H1 (cell line): ENCODE data around the gene SND1. TPM values are rescaled to one million over a fixed set of nuclear protein-coding genes. Genes with fewer than 3 reads are reported as not detected.
"Not testable (repeated sequence)": the region's sequence is repeated elsewhere in the genome, so short reads cannot be mapped to it uniquely, and the experiment has no call there.

Experiments used
- CTCF ChIA-PET: fragments of 300-600 bp; sonication (Branson Sonifier 250); formaldehyde crosslinking; loops from one replicate; lab custom pipeline; 2021; ENCODE audit not compliant: partially characterized antibody; lab: Charles Lee
- POLR2A ChIA-PET: fragments of 300-600 bp; sonication (Branson Sonifier 250); formaldehyde crosslinking; loops from one replicate; lab custom pipeline; 2021; ENCODE audit warnings: inconsistent platforms; ENCODE audit not compliant: partially characterized antibody; lab: Charles Lee
- DNase-seq, 2 experiments: peaks; one replicate each; pipeline versions ENCODE4 v3.0.0 to v3.0.0-alpha.2; 2010 to 2022; ENCODE audit warnings: low spot score in 2 of 2, low read depth in 1 of 2, mixed read lengths in 1 of 2
- FAIRE-seq: peaks from 2 replicates; lab custom pipeline; 2011; peaks lifted over from hg19 to GRCh38; lab: Jason Lieb, UNC
- H2AFZ ChIP-seq: 2 replicates; pipeline ENCODE4 v1.8.1; 2012; ENCODE audit warnings: low read length, inconsistent platforms
- H2AK5ac ChIP-seq: 2 replicates; pipeline ENCODE4 v1.6.1; 2013; ENCODE audit warnings: low read depth, low read length
- H2BK120ac ChIP-seq: replicated peaks from 2 replicates; pipeline ENCODE3; 2013; ENCODE audit warnings: low read depth, low read length, inconsistent platforms
- H2BK12ac ChIP-seq: 2 replicates; pipeline ENCODE4 v1.6.1; 2013; ENCODE audit warnings: low read depth, low read length
- H2BK15ac ChIP-seq: 2 replicates; pipeline ENCODE4 v1.6.1; 2013; ENCODE audit warnings: low read length
- H2BK20ac ChIP-seq: 2 replicates; pipeline ENCODE4 v1.6.1; 2013; ENCODE audit warnings: low read length
- H2BK5ac ChIP-seq: 2 replicates; pipeline ENCODE4 v1.6.1; 2013; ENCODE audit warnings: low read depth, low read length
- H3K14ac ChIP-seq: 2 replicates; pipeline ENCODE4 v1.6.1; 2013; ENCODE audit warnings: inconsistent platforms; ENCODE audit not compliant: insufficient read length
- H3K18ac ChIP-seq: 2 replicates; pipeline ENCODE4 v1.6.1; 2013; ENCODE audit warnings: low read length; ENCODE audit errors: extremely low read depth
- H3K23ac ChIP-seq: 2 replicates; pipeline ENCODE4 v1.6.1; 2013; ENCODE audit warnings: inconsistent platforms; ENCODE audit not compliant: insufficient read length
- H3K23me2 ChIP-seq: 2 replicates; pipeline ENCODE4 v1.6.1; 2013; ENCODE audit warnings: low read depth, low read length
- H3K27ac ChIP-seq: 2 replicates; pipeline ENCODE4 v1.6.1; 2011; ENCODE audit warnings: low read depth, low read length, inconsistent platforms
- H3K27me3 ChIP-seq, 4 experiments: replicated peaks in 1 of 4; 1 replicate in 1 of 4; 2 replicates in 3 of 4; pipeline versions ENCODE4 v1.6.1 to v1.8.1; 2011 to 2013; ENCODE audit warnings: low read length in 3 of 4, mild to moderate bottlenecking in 3 of 4, inconsistent platforms in 2 of 4, mixed read lengths in 2 of 4, moderate library complexity in 1 of 4; ENCODE audit not compliant: control insufficient read depth in 3 of 4, insufficient read depth in 3 of 4; ENCODE audit errors: extremely low read depth in 1 of 4
- H3K36me3 ChIP-seq, 4 experiments: 2 replicates each; pipeline versions ENCODE4 v1.6.1 to v1.8.1; 2011 to 2013; ENCODE audit warnings: mild to moderate bottlenecking in 4 of 4, low read length in 3 of 4, moderate library complexity in 2 of 4, control low read depth in 1 of 4, inconsistent platforms in 1 of 4; ENCODE audit not compliant: insufficient read depth in 4 of 4, control insufficient read depth in 2 of 4
- H3K4ac ChIP-seq: replicated peaks from 2 replicates; pipeline ENCODE3; 2013; ENCODE audit warnings: low read length, low read depth, mixed read lengths, inconsistent platforms; ENCODE audit not compliant: insufficient read length
- H3K4me1 ChIP-seq, 4 experiments: replicated peaks in 1 of 4; 1 replicate in 1 of 4; 2 replicates in 3 of 4; pipeline versions ENCODE4 v1.6.1 to v1.8.1; 2011 to 2013; ENCODE audit warnings: low read length in 3 of 4, inconsistent platforms in 2 of 4, mixed read lengths in 1 of 4; ENCODE audit not compliant: insufficient read depth in 4 of 4, control insufficient read depth in 3 of 4
- H3K4me2 ChIP-seq, 2 experiments: 2 replicates each; pipeline versions ENCODE4 v1.6.1 to v1.8.1; 2011 to 2013; ENCODE audit warnings: low read depth in 2 of 2, low read length in 2 of 2, control low read depth in 1 of 2, inconsistent platforms in 1 of 2, mild to moderate bottlenecking in 1 of 2; ENCODE audit not compliant: insufficient read depth in 1 of 2
- H3K4me3 ChIP-seq, 4 experiments: fragments of 200-600, 300-600 bp in 1 of 4; sonication (generic), shearing (Covaris generic), sonication (Bioruptor Twin) in 1 of 4; 2 replicates each; pipeline versions ENCODE4 v1.5.1 to v1.8.1; 2011 to 2016; ENCODE audit warnings: low read length in 4 of 4, low read depth in 3 of 4, control low read depth in 2 of 4, inconsistent platforms in 2 of 4, mild to moderate bottlenecking in 2 of 4, mixed read lengths in 1 of 4, moderate library complexity in 1 of 4; ENCODE audit not compliant: insufficient read depth in 2 of 4; ENCODE audit errors: extremely low read depth in 1 of 4
- H3K56ac ChIP-seq: replicated peaks from 2 replicates; pipeline ENCODE3; 2013; ENCODE audit warnings: low read depth, mild to moderate bottlenecking, mixed read lengths, low read length, inconsistent platforms; ENCODE audit not compliant: insufficient read length
- H3K79me1 ChIP-seq: 2 replicates; pipeline ENCODE4 v1.6.1; 2013; ENCODE audit warnings: low read depth, low read length, control low read depth
- H3K79me2 ChIP-seq, 2 experiments: 2 replicates each; pipeline versions ENCODE4 v1.6.1 to v1.8.1; 2012 to 2013; ENCODE audit warnings: low read length in 2 of 2, mild to moderate bottlenecking in 2 of 2, inconsistent platforms in 1 of 2; ENCODE audit not compliant: insufficient read depth in 2 of 2, control insufficient read depth in 1 of 2
- H3K9ac ChIP-seq, 4 experiments: replicated peaks in 1 of 4; 1 replicate in 1 of 4; 2 replicates in 3 of 4; pipeline versions ENCODE4 v1.6.1 to v1.8.1; 2011 to 2013; ENCODE audit warnings: low read depth in 3 of 4, low read length in 3 of 4, control low read depth in 2 of 4, mild to moderate bottlenecking in 2 of 4, moderate library complexity in 2 of 4, inconsistent platforms in 1 of 4; ENCODE audit errors: extremely low read depth in 1 of 4
- H3K9me3 ChIP-seq, 2 experiments: 2 replicates each; pipeline versions ENCODE4 v1.6.1 to v1.8.1; 2012 to 2013; ENCODE audit warnings: mild to moderate bottlenecking in 2 of 2, moderate library complexity in 2 of 2, control low read depth in 1 of 2, inconsistent platforms in 1 of 2, low read depth in 1 of 2, low read length in 1 of 2, mixed read lengths in 1 of 2; ENCODE audit not compliant: insufficient read depth in 2 of 2
- H4K20me1 ChIP-seq, 2 experiments: replicated peaks in 1 of 2; 2 replicates each; pipeline versions ENCODE3 to v1.8.1; 2011 to 2013; ENCODE audit warnings: inconsistent platforms in 2 of 2, low read length in 2 of 2, mild to moderate bottlenecking in 1 of 2; ENCODE audit not compliant: insufficient read depth in 2 of 2, control insufficient read depth in 1 of 2
- H4K5ac ChIP-seq: 2 replicates; pipeline ENCODE4 v1.6.1; 2013; ENCODE audit warnings: low read length, low read depth, mixed read lengths, inconsistent platforms; ENCODE audit not compliant: insufficient read length
- H4K8ac ChIP-seq: 2 replicates; pipeline ENCODE4 v1.8.0; 2013; ENCODE audit warnings: mild to moderate bottlenecking, moderate library complexity, low read length, inconsistent platforms; ENCODE audit not compliant: insufficient read depth; ENCODE audit errors: extremely low read depth
- H4K91ac ChIP-seq: replicated peaks from 2 replicates; pipeline ENCODE3; 2013; ENCODE audit warnings: low read length, mixed read lengths, inconsistent platforms; ENCODE audit not compliant: insufficient read length
- CEBPB ChIP-seq: IDR thresholded peaks from 2 replicates; pipeline ENCODE4 v1.6.1; 2012; ENCODE audit warnings: low read depth, low read length
- WGBS, 2 experiments: shearing (Covaris generic) in 1 of 2; methylation state at CpG; one replicate each; pipeline versions ENCODE4 v1.1.6 to v1.1.7; 2013 to 2015; ENCODE audit warnings: low lambda C conversion rate in 2 of 2, mixed read lengths in 2 of 2, inconsistent platforms in 1 of 2, low coverage in 1 of 2, missing lambda C conversion rate in 1 of 2; ENCODE audit not compliant: insufficient replicate concordance in 2 of 2, insufficient coverage in 1 of 2, insufficient read length in 1 of 2; ENCODE audit errors: extremely low coverage in 1 of 2, missing lambda C conversion rate in 1 of 2; 5-methylcytosine and 5-hydroxymethylcytosine counted together
- polyA plus RNA-seq, 7 experiments: library from polyadenylated mRNA; depleted of rRNA in 3 of 7; stranded (reverse) in 5 of 7; unstranded in 2 of 7; fragments of >200 nt in 5 of 7; fragments of 200-250 nt in 2 of 7; gene quantifications; 1 replicate in 5 of 7; 2 replicates in 1 of 7; 4 replicates in 1 of 7; pipeline versions ENCODE4 v1.2.1 to v1.2.3, GENCODE V29; 2011 to 2013; ENCODE audit warnings: missing spikeins in 2 of 7, mixed read lengths in 2 of 7
- total RNA-seq: library from RNA; stranded (reverse); fragmentation: NEBNext Ultra II Directional; extraction: Animal tissue kit (Norgen Biotek cat#: 25700); gene quantifications from 2 replicates; pipeline ENCODE4 v1.2.1, GENCODE V29; 2021

Gene SND1
- total and polyA plus RNA-seq, 2 of the 8 experiments (the other 6 are each of a cell fraction or from before 2014, with no cell fraction given), result 122 to 290 TPM

- H2BK12ac ChIP-seq, H4K20me1 ChIP-seq, H3K4me2 ChIP-seq, H4K8ac ChIP-seq, H2BK20ac ChIP-seq, H3K36me3 ChIP-seq, H2AFZ ChIP-seq, H3K23ac ChIP-seq, H3K4ac ChIP-seq, H3K9me3 ChIP-seq, H3K79me1 ChIP-seq, H3K27ac ChIP-seq, H3K18ac ChIP-seq, H4K91ac ChIP-seq, H2AK5ac ChIP-seq, H2BK5ac ChIP-seq, H2BK15ac ChIP-seq, H3K23me2 ChIP-seq, DNase-seq, H2BK120ac ChIP-seq, H3K9ac ChIP-seq, H3K14ac ChIP-seq, H3K4me3 ChIP-seq, H3K27me3 ChIP-seq, FAIRE-seq, POLR2A ChIA-PET, H3K56ac ChIP-seq, H4K5ac ChIP-seq: not testable (repeated sequence)
- peaks cover 0 to 31% of the 10 kb centered on the region in 2 experiments; a peak in 1 of 4 replicates for H3K79me2 ChIP-seq
- WGBS, 2 experiments, result 95% methylated on average over 6 of the region's 6 CpGs; no CpG with 5 or more reads in 1 of the 2 experiments
- H3K4me1 ChIP-seq, result peaks cover 16 to 34% (median 28%) of the 10 kb centered on the region in 4 experiments
- CTCF ChIA-PET, result interaction anchor here (1.1 to 1.5 kb wide), 3 partner anchors 14 to 110 kb away, joined by 3 to 8 read pairs (median 4); no protein-coding TSS in a partner anchor
- TF ChIP-seq CEBPB, result peak; percentile 50; the same call in 1 of the 2 replicates
These were observed 250.8 kb downstream of the SND1 start for GRCh38 chr7:127902753-127903152.
